ENCODE data around the gene ZNF497.

- TF ChIP-seq, protein P1, sequence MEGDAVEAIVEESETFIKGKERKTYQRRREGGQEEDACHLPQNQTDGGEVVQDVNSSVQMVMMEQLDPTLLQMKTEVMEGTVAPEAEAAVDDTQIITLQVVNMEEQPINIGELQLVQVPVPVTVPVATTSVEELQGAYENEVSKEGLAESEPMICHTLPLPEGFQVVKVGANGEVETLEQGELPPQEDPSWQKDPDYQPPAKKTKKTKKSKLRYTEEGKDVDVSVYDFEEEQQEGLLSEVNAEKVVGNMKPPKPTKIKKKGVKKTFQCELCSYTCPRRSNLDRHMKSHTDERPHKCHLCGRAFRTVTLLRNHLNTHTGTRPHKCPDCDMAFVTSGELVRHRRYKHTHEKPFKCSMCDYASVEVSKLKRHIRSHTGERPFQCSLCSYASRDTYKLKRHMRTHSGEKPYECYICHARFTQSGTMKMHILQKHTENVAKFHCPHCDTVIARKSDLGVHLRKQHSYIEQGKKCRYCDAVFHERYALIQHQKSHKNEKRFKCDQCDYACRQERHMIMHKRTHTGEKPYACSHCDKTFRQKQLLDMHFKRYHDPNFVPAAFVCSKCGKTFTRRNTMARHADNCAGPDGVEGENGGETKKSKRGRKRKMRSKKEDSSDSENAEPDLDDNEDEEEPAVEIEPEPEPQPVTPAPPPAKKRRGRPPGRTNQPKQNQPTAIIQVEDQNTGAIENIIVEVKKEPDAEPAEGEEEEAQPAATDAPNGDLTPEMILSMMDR (conservative IDR thresholded peaks at IDR 0.05 in 1 of 2, IDR thresholded peaks at IDR 0.05 in 1 of 2; ENCODE audit: low read depth in 1 of 2, low read length in 2 of 2), result no peak
- TF ChIP-seq EZH2 (IDR thresholded peaks at IDR 0.05; ENCODE audit: low read length, missing control alignments), result no peak
Observed at GRCh38 chr19:58305932-58306323, 56.6 kb downstream of the ZNF497 start.

Measured in fibroblast of lung (primary cell).